ENCODE measurements around the gene ZNF480.
"Not testable (repeated sequence)": the region's sequence is repeated elsewhere in the genome, so short reads cannot be mapped to it uniquely, and the experiment has no call there.

ZNF480 gene

GRCh38 chr19:52296773-52297600 lies at the start of gene ZNF480:
Gene ZNF480, plus strand, starts transcription at chr19:52297169. Its CDS starts 3,244 bp downstream, at chr19:52300413.
- DNase-seq: peak; percentile 70

GRCh38 chr19:52248241-52248640 lies 48.7 kb upstream of the ZNF480 start:
- DNase-seq: peak; percentile 60

GRCh38 chr19:52258426-52258825 lies 38.5 kb upstream of the ZNF480 start:
- no peak for DNase-seq

- not testable (repeated sequence) for DNase-seq
Measured at GRCh38 chr19:52265556-52265955, 31.4 kb upstream of the ZNF480 start.

- DNase-seq: peak; percentile 98
Measured at GRCh38 chr19:52269338-52270261, 27.4 kb upstream of the ZNF480 start, which contains the start of gene ZNF766. Gene ZNF766, plus strand, starts transcription at chr19:52269587. Its CDS starts 27 bp downstream, at chr19:52269614.

GRCh38 chr19:52270266-52270885 lies 26.6 kb upstream of the ZNF480 start:
- DNase-seq: no peak

- DNase-seq: no peak
Measured at GRCh38 chr19:52273301-52273700, 23.7 kb upstream of the ZNF480 start.

- DNase-seq: no peak
Measured at GRCh38 chr19:52274191-52274590, 22.8 kb upstream of the ZNF480 start.

- no peak for DNase-seq
Measured at GRCh38 chr19:52275988-52276387, 21.0 kb upstream of the ZNF480 start.

- DNase-seq: no peak
Measured at GRCh38 chr19:52277471-52277870, 19.5 kb upstream of the ZNF480 start.

GRCh38 chr19:52286256-52286655 lies 10.7 kb upstream of the ZNF480 start:
- DNase-seq: no peak

GRCh38 chr19:52291781-52292180 lies 5.2 kb upstream of the ZNF480 start:
- no peak for DNase-seq

GRCh38 chr19:52292946-52293345 lies 4.0 kb upstream of the ZNF480 start:
- not testable (repeated sequence) for DNase-seq

- no peak for DNase-seq
Measured at GRCh38 chr19:52296400-52296772, 583 bp upstream of the ZNF480 start.

- DNase-seq: no peak
Measured at GRCh38 chr19:52297601-52298364, 814 bp downstream of the ZNF480 start.

- DNase-seq: no peak
Measured at GRCh38 chr19:52307275-52307674, 10.3 kb downstream of the ZNF480 start.

- DNase-seq: no peak
Measured at GRCh38 chr19:52322429-52322828, 25.5 kb downstream of the ZNF480 start.

- no peak for DNase-seq
Measured at GRCh38 chr19:52331757-52332156, 34.8 kb downstream of the ZNF480 start.

GRCh38 chr19:52335768-52336116 lies 38.8 kb downstream of the ZNF480 start:
- DNase-seq: no peak

- DNase-seq: peak; percentile 86
Measured at GRCh38 chr19:52336117-52336790, 39.3 kb downstream of the ZNF480 start, which contains the start of gene ZNF610. Gene ZNF610, plus strand, starts transcription at chr19:52336243. Its CDS starts 12,930 bp downstream, at chr19:52349173.

GRCh38 chr19:52336791-52337381 lies 39.9 kb downstream of the ZNF480 start:
- DNase-seq: no peak
